HCT116 (cell line): ENCODE results near the gene TNRC6A. TPM values are rescaled to one million over a fixed set of nuclear protein-coding genes. Genes with fewer than 3 reads are reported as not detected.

Experiments used
- ATAC-seq: fragments of 200-7000 bp; cut with Tn5 transposase; 2 replicates; pipeline ENCODE4 v1.9.1; 2020; ENCODE audit warnings: mild to moderate bottlenecking, moderate library complexity
- BruUV-seq: library from RNA; stranded (reverse); fragments of 400-500 nt; replicated peaks from 2 replicates; lab custom pipeline; 2021; lab: Mats Ljungman, UMichigan
- CTCF ChIA-PET: fragments of 300-600 bp; sonication (Branson Sonifier 250); formaldehyde crosslinking; loops from one replicate; lab custom pipeline; 2021; ENCODE audit warnings: antibody characterized with exemption; lab: Charles Lee
- POLR2A ChIA-PET: fragments of 300-600, 350-600 bp; sonication (Branson Sonifier 250); formaldehyde crosslinking; loops from one replicate; lab custom pipeline; 2021; ENCODE audit warnings: antibody characterized with exemption; lab: Charles Lee
- RAD21 ChIA-PET, 2 experiments: fragments of 300-600 bp; sonication (Branson Sonifier 250); formaldehyde crosslinking; loops; one replicate each; lab custom pipeline; 2023; ENCODE audit warnings: low total read pairs in 2 of 2; ENCODE audit not compliant: uncharacterized antibody in 2 of 2, unreplicated experiment in 2 of 2, low non-redundant PET in 1 of 2; lab: Charles Lee
- DNase-seq: peaks from one replicate; pipeline ENCODE4 v3.0.0-alpha.2; 2010; ENCODE audit warnings: low read depth, low spot score
- H2AFZ ChIP-seq: fragments of 200-600 bp; shearing (Covaris generic), sonication (generic); 2 replicates; pipeline ENCODE4 v1.6.1; 2017; ENCODE audit warnings: low read depth, mixed run types, mixed read lengths, antibody characterized with exemption, low read length; ENCODE audit not compliant: poor library complexity, severe bottlenecking
- H3K27ac ChIP-seq: 2 replicates; pipeline ENCODE4 v1.5.1; 2012; ENCODE audit warnings: low read depth, low read length
- H3K27me3 ChIP-seq: fragments of 200-600 bp; sonication (generic); 2 replicates; pipeline ENCODE4 v1.6.1; 2016; ENCODE audit warnings: mixed run types, low read length, mixed read lengths; ENCODE audit not compliant: insufficient read depth
- H3K36me3 ChIP-seq, 2 experiments: fragments of 200-500 bp in 1 of 2; fragments of 200-600 bp in 1 of 2; sonication (Bioruptor generic) in 1 of 2; sonication (generic) in 1 of 2; 2 replicates each; pipeline versions ENCODE4 v1.5.1 to v1.6.1; 2014 to 2016; ENCODE audit warnings: low read length in 2 of 2, inconsistent platforms in 1 of 2, mixed read lengths in 1 of 2, mixed run types in 1 of 2; ENCODE audit not compliant: insufficient read depth in 2 of 2, control insufficient read depth in 1 of 2
- H3K4me1 ChIP-seq, 2 experiments: fragments of 200-600 bp in 1 of 2; sonication (generic) in 1 of 2; 2 replicates each; pipeline versions ENCODE4 v1.5.1 to v1.6.1; 2012 to 2017; ENCODE audit warnings: low read length in 2 of 2, inconsistent platforms in 1 of 2, mild to moderate bottlenecking in 1 of 2, mixed read lengths in 1 of 2, mixed run types in 1 of 2, moderate library complexity in 1 of 2; ENCODE audit not compliant: insufficient read depth in 2 of 2, control insufficient read depth in 1 of 2
- H3K4me2 ChIP-seq: fragments of 200-600 bp; sonication (generic); 2 replicates; pipeline ENCODE4 v1.6.1; 2017; ENCODE audit warnings: mixed run types, low read length, mixed read lengths
- H3K4me3 ChIP-seq, 2 experiments: fragments of 200-600 bp in 1 of 2; sonication (generic) in 1 of 2; replicated peaks in 1 of 2; 2 replicates each; pipeline ENCODE4 v1.5.1; 2011 to 2016; ENCODE audit warnings: low read length in 2 of 2, control low read depth in 1 of 2, low read depth in 1 of 2, mild to moderate bottlenecking in 1 of 2, mixed read lengths in 1 of 2, mixed run types in 1 of 2
- H3K79me2 ChIP-seq: fragments of 200-600 bp; sonication (generic); 2 replicates; pipeline ENCODE4 v1.6.1; 2017; ENCODE audit warnings: mild to moderate bottlenecking, mixed run types, low read length, moderate library complexity, mixed read lengths; ENCODE audit not compliant: insufficient read depth
- H3K9ac ChIP-seq: fragments of 200-600 bp; sonication (generic); 2 replicates; pipeline ENCODE4 v1.6.1; 2016; ENCODE audit warnings: low read length, mixed read lengths
- H3K9me2 ChIP-seq: fragments of 200-600 bp; sonication (generic), shearing (Covaris generic); 2 replicates; pipeline ENCODE4 v1.6.1; 2017; ENCODE audit warnings: mixed run types, mild to moderate bottlenecking, moderate library complexity; ENCODE audit not compliant: insufficient read depth
- H3K9me3 ChIP-seq, 2 experiments: fragments of 200-500 bp in 1 of 2; fragments of 200-600 bp in 1 of 2; sonication (Bioruptor generic) in 1 of 2; sonication (generic) in 1 of 2; 2 replicates each; pipeline ENCODE4 v1.6.1; 2014 to 2017; ENCODE audit warnings: low read length in 2 of 2, mixed read lengths in 2 of 2, inconsistent platforms in 1 of 2, low read depth in 1 of 2, mild to moderate bottlenecking in 1 of 2, mixed run types in 1 of 2, moderate library complexity in 1 of 2; ENCODE audit not compliant: control insufficient read depth in 1 of 2, insufficient read depth in 1 of 2
- H4K20me1 ChIP-seq: fragments of 200-600 bp; sonication (generic), shearing (Covaris generic); 2 replicates; pipeline ENCODE4 v1.6.1; 2017; ENCODE audit warnings: mixed run types, mild to moderate bottlenecking, moderate library complexity; ENCODE audit not compliant: insufficient read depth
- CEBPB ChIP-seq: IDR thresholded peaks from 2 replicates; pipeline ENCODE4 v1.6.1; 2012; ENCODE audit warnings: low read depth
- CTCF ChIP-seq, 3 experiments: fragments of 200-600 bp in 1 of 3; sonication (generic) in 1 of 3; IDR thresholded peaks in 2 of 3; conservative IDR thresholded peaks in 1 of 3; 2 replicates each; pipeline ENCODE4 v1.5.1; 2012 to 2017; ENCODE audit warnings: low read depth in 2 of 3, low read length in 2 of 3, antibody characterized with exemption in 1 of 3, borderline replicate concordance in 1 of 3, control low read depth in 1 of 3, mild to moderate bottlenecking in 1 of 3, mixed read lengths in 1 of 3, mixed run types in 1 of 3, moderate library complexity in 1 of 3; ENCODE audit not compliant: insufficient read depth in 1 of 3
- EGR1 ChIP-seq: IDR thresholded peaks from 2 replicates; pipeline ENCODE4 v1.6.1; 2012; ENCODE audit warnings: low read depth
- EZH2phosphoT487 ChIP-seq: fragments of 200-600 bp; IDR thresholded peaks from 2 replicates; pipeline ENCODE4 v1.6.1; 2018; ENCODE audit warnings: antibody characterized with exemption, borderline replicate concordance
- POLR2AphosphoS5 ChIP-seq: IDR thresholded peaks from 2 replicates; pipeline ENCODE4 v1.6.1; 2011; ENCODE audit warnings: mild to moderate bottlenecking, low read depth, low read length, moderate library complexity
- SP1 ChIP-seq: IDR thresholded peaks from 2 replicates; pipeline ENCODE4 v1.6.1; 2012; ENCODE audit warnings: low read depth
- SRF ChIP-seq: IDR thresholded peaks from 2 replicates; pipeline ENCODE4 v1.6.1; 2012; ENCODE audit warnings: low read depth
- ZBTB33 ChIP-seq: IDR thresholded peaks from 2 replicates; pipeline ENCODE4 v1.6.1; 2011; ENCODE audit warnings: mild to moderate bottlenecking, low read length, moderate library complexity; ENCODE audit not compliant: insufficient replicate concordance; ENCODE audit errors: extremely low read depth
- intact Hi-C: fragments of 100-400 bp; cut with micrococcal nuclease; formaldehyde crosslinking; loops from 2 replicates; pipeline ENCODE4 v1.10.0; 2022
- total RNA-seq: library from RNA; stranded (reverse); gene quantifications from one replicate; pipeline ENCODE4 v1.2.1, GENCODE V29; 2021; ENCODE audit not compliant: unreplicated experiment
- TF ChIP-seq, protein P1 (sequence below): IDR thresholded peaks from 2 replicates; pipeline ENCODE4 v1.6.1; 2012

TNRC6A gene
- total RNA-seq, 1 experiment from 2014 or later, result 37.0 TPM

DNA sequence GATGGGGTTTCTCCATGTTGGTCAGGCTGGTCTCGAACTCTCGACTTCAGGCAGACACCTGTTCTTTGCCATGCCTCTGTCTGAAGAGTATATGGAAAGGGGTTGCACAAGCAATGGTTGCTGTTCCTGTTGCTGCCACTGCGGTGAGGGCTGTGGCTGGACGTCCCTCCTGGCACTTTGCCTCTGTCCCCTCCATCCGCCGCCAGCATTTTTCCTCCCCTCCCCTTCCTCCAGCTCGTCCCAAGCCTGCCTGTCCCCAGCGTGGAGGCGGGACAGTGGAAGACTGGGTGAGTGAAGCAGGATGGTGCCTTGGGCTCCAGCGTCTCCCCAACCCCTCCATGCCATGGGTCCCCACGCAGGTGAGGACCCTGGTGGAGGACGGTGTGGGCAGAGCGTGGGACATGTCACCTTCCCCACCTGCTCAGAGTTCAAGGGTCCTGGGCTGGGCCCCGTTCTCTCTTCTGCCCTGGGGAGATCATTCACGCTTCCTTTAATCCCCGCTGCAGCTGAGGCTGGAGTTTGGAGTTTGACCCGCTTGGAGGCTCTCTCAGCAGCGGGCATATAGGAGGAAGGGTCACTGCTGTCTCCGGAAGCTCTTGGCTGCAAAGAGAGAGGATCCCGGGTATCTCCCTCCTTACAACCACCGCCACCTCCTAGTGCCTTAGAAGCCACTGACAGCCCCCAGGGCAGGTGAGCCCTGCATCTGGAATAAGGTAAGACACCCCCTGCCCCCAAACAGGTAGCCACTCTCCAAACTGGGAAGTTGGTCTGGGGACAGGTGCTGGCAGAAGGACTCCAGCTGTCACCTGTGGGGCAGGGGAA is 116.5 kb downstream of the TNRC6A start, which contains the start of gene SLC5A11:
TSS of gene SLC5A11 (plus strand) at position 238 of the 822 bp plus-strand sequence. CDS start 12,681 bp downstream, outside the sequence.
- ChIA-PET CTCF (no interaction called here), RAD21 (no interaction called here), POLR2A (no interaction called here)
- Histone ChIP-seq H3K4me3 (no peak within 1 kb of the TSS), H3K9me2 (no peaks in the 10 kb centered on the region), H3K27ac (peak within 1 kb of the TSS; percentile 20), H2AFZ (peak within 1 kb of the TSS; percentile 55), H3K9ac (peak within 1 kb of the TSS; percentile 42; the same call in 1 of the 2 replicates), H3K9me3 (no peaks in the 10 kb centered on the region), H3K4me1 (peaks cover 16 to 49% of the 10 kb centered on the region in 2 experiments), H3K4me2 (peak within 1 kb of the TSS; percentile 63), H3K27me3 (no peaks in the 10 kb centered on the region), H4K20me1 (no peaks in the 10 kb centered on the region), H3K79me2 (no peaks in the 10 kb centered on the region), H3K36me3 (no peaks in the 10 kb centered on the region)
- TF ChIP-seq POLR2AphosphoS5 (no peak), ZBTB33 (no peak)
- DNase-seq (no peak), ATAC-seq (no peak)
- BruUV-seq, result no TSS peak
- intact Hi-C loops, result no loop called here

- BruUV-seq, result no TSS peak
- Histone ChIP-seq H3K9me3 (no peaks in the 10 kb centered on the region), H3K4me1 (peaks cover 19 to 57% of the 10 kb centered on the region in 2 experiments), H3K36me3 (no peaks in the 10 kb centered on the region), H2AFZ (no peak overlapping the region), H3K4me2 (no peak overlapping the region), H3K9me2 (no peaks in the 10 kb centered on the region), H3K27ac (no peak overlapping the region), H3K79me2 (no peaks in the 10 kb centered on the region), H3K9ac (no peak overlapping the region), H4K20me1 (no peaks in the 10 kb centered on the region), H3K4me3 (no peak overlapping the region), H3K27me3 (no peaks in the 10 kb centered on the region)
- no peak for ATAC-seq
- intact Hi-C loops, result no loop called here
- DNase-seq, result no peak
- ChIA-PET CTCF (no interaction called here), POLR2A (no interaction called here), RAD21 (no interaction called here)
- no peak for TF ChIP-seq ZBTB33
- TF ChIP-seq CEBPB, result no peak
- no peak for TF ChIP-seq EGR1
- no peak for TF ChIP-seq SRF
- no peak for TF ChIP-seq CTCF (IDR thresholded peaks at IDR 0.05 in 2 of 3, conservative IDR thresholded peaks at IDR 0.05 in 1 of 3; ENCODE audit: borderline replicate concordance in 1 of 3, insufficient read depth in 1 of 3, low read depth in 2 of 3, low read length in 2 of 3)
- TF ChIP-seq, protein P1, sequence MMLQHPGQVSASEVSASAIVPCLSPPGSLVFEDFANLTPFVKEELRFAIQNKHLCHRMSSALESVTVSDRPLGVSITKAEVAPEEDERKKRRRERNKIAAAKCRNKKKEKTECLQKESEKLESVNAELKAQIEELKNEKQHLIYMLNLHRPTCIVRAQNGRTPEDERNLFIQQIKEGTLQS, result no peak
- TF ChIP-seq SP1, result no peak
- no peak for TF ChIP-seq EZH2phosphoT487
Measured at GRCh38 chr16:24846548-24847357, 117.3 kb downstream of the TNRC6A start.
